ENCODE results near the gene NPLOC4. TPM values are rescaled to one million over a fixed set of nuclear protein-coding genes. Genes with fewer than 3 reads are reported as not detected.
"Not testable (repeated sequence)": the region's sequence is repeated elsewhere in the genome, so short reads cannot be mapped to it uniquely, and the experiment has no call there.

Gene NPLOC4
- polyA plus RNA-seq, 3 donors, result 53.8 to 73.2 (median 54.3) TPM

DNA sequence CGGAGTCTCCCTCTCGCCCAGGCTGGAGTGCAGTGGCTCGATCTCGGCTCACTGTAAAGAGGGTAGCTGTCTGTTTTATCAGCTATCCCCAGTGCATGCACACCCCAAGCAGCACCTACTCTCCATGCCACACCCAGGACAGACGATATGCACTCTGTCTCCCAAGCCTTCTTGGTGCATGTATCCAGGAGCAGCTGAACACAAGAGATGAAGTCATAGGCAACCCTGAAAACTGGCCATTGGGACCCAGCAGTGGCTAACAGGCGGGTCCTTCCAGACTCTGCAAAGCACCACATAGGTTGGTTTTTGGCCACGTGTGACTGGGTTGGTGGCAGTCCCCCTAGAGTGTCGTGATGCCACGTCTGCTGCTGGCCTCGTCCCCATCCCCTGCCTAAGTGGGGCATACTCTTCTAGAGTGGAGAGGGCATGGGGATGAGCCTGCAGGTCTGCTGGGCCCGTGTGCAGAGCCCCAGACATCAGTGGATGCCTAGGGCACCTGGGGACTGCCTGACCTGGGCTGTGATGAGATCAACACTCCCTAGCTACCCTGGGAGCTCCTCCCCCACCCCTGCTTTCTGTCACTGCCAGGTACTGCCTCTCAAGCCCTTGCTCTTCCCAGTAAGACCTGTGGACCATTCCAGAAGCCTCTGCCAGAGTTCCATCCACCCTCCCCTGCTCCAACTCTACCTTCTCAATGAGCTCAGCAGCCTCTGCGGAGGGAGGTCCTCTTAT lies 10.1 kb upstream of the NPLOC4 start:
- DNase-seq (ENCODE audit: extremely low read depth in 1 of 11, low read depth in 9 of 11, low spot score in 4 of 11), result no peak

GRCh38 chr17:81644976-81645952 lies 8.4 kb upstream of the NPLOC4 start:
- DNase-seq (ENCODE audit: extremely low read depth in 1 of 11, low read depth in 9 of 11, low spot score in 4 of 11), result no peak

- no peak for DNase-seq (ENCODE audit: extremely low read depth in 1 of 11, low read depth in 9 of 11, low spot score in 4 of 11)
Measured at GRCh38 chr17:81644496-81644895, 7.6 kb upstream of the NPLOC4 start.

GRCh38 chr17:81641825-81642489 lies 5.0 kb upstream of the NPLOC4 start:
- DNase-seq (ENCODE audit: extremely low read depth in 1 of 11, low read depth in 9 of 11, low spot score in 4 of 11), result no peak

GRCh38 chr17:81640011-81640410 lies 3.1 kb upstream of the NPLOC4 start:
- DNase-seq (ENCODE audit: extremely low read depth in 1 of 11, low read depth in 9 of 11, low spot score in 4 of 11), result no peak

GRCh38 chr17:81638683-81639082 lies 1.8 kb upstream of the NPLOC4 start:
- no peak for DNase-seq (ENCODE audit: extremely low read depth in 1 of 11, low read depth in 9 of 11, low spot score in 4 of 11)

- no peak for DNase-seq (ENCODE audit: extremely low read depth in 1 of 11, low read depth in 9 of 11, low spot score in 4 of 11)
Measured at GRCh38 chr17:81635973-81636504, 873 bp downstream of the NPLOC4 start.

- no peak for DNase-seq (ENCODE audit: extremely low read depth in 1 of 11, low read depth in 9 of 11, low spot score in 4 of 11)
Measured at GRCh38 chr17:81635431-81635830, 1.5 kb downstream of the NPLOC4 start.

GRCh38 chr17:81631482-81631881 lies 5.4 kb downstream of the NPLOC4 start:
- DNase-seq (ENCODE audit: extremely low read depth in 1 of 11, low read depth in 9 of 11, low spot score in 4 of 11), result no peak

DNA sequence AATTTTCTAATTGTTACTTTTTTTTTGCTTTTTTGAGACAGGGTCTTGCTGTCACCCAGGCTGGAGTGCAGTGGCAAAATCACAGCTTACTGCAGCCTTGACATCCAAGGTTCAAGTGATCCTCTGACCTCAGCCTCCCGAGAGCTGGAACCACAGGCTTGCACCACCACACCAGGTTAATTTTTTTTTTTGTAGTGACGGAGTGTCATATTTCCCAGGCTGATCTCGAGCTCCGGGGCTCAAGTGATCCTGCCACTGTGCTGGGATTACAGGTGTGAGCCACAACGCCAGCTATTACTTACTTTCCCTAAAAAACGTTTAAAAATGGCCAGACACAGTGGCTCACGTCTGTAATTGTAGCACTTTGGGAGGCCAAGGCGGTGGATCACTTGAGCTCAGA lies 6.6 kb downstream of the NPLOC4 start:
- no peak for DNase-seq (ENCODE audit: extremely low read depth in 1 of 11, low read depth in 9 of 11, low spot score in 4 of 11)

- no peak for DNase-seq (ENCODE audit: extremely low read depth in 1 of 11, low read depth in 9 of 11, low spot score in 4 of 11)
Measured at GRCh38 chr17:81621494-81622130, 15.3 kb downstream of the NPLOC4 start.

- DNase-seq (ENCODE audit: extremely low read depth in 1 of 11, low read depth in 9 of 11, low spot score in 4 of 11), result not testable (repeated sequence)
Measured at GRCh38 chr17:81618307-81618706, 18.6 kb downstream of the NPLOC4 start.

DNA sequence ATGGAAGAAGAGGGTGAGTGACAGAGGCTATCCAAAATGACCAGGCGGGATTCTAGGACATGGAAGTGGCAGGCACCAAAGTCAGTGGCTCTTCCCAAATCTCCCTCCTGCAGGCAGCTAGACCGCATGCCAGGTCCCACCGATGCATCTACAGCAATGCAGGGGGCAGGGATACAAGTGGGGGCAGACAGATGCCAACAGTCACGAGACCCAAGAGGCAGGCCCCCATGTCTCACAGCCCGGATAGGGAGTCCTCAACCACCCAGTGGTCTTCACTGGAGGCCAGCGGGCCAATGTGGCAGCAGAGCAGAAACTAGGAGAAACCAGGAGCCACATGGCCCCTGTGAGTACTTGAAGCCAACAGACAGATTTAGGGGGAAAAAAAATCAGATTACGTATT lies 20.0 kb downstream of the NPLOC4 start:
- DNase-seq (ENCODE audit: extremely low read depth in 1 of 11, low read depth in 9 of 11, low spot score in 4 of 11), result no peak

DNA sequence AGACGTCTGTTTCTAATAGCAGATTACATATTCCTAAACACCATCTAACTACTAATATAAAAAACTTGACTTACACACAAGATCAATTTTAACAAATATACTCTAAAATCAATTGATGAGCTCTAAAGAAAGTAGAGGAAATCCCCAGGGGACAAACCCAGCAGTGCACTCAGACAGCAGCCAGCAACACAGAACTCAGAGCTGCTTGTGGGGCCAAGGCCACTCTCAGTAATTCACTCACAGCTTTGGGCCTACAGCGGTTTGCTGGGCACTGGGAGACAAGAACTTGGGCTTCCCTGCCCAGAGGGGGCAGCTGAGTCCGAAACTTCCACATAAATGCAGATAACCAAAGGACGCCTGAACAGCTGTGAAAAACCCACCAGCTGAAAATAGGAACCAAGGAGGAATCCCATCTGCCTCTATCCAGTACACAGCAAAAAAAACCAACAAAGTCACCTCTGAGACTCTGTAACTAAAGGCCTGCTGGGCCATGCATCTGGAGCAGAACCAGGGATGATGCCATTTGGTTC lies 21.4 kb downstream of the NPLOC4 start:
- no peak for DNase-seq (ENCODE audit: extremely low read depth in 1 of 11, low read depth in 9 of 11, low spot score in 4 of 11)

- no peak for DNase-seq (ENCODE audit: extremely low read depth in 1 of 11, low read depth in 9 of 11, low spot score in 4 of 11)
Measured at GRCh38 chr17:81612172-81612970, 24.5 kb downstream of the NPLOC4 start.

- no peak for DNase-seq (ENCODE audit: extremely low read depth in 1 of 11, low read depth in 9 of 11, low spot score in 4 of 11)
Measured at GRCh38 chr17:81609541-81610311, 27.2 kb downstream of the NPLOC4 start.

DNA sequence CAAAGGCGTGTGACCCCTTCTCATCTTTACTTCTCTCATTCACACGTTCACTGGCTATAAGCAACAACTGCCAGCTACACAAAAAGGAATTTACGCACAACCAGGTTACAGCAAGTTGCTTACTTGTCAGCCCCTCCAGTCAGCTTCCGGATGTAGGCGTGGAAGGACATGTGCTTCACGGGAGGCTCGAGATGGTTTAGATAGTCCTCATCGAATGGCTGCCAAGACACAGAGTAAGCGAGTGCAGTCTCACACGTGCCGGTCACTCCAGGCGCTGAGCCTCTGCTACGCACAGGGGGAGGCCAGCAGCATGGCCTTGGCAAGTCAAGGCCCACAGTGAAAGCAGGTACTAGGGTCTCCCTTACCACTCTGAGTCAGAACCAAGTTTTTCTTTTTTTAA lies 28.3 kb downstream of the NPLOC4 start:
- DNase-seq (ENCODE audit: extremely low read depth in 1 of 11, low read depth in 9 of 11, low spot score in 4 of 11), result no peak

Data from renal cortex interstitium (tissue), 11 donors.